ENCODE data around the gene DPP7.

The DPP7 gene

GRCh38 chr9:137147793-137148160 is 33.2 kb upstream of the DPP7 start:
- H3K27ac ChIP-seq (ENCODE audit: low read length) = no peak overlapping the region
- no peak overlapping the region for H3K4me2 ChIP-seq (ENCODE audit: low read length)
- 0 out of 2 replicates have a peak, but pooled peaks cover 5% of the 10 kb centered on the region for H3K27me3 ChIP-seq (ENCODE audit: low read depth, low read length)
- H3K9me3 ChIP-seq (ENCODE audit: insufficient read depth, low read length) = no peaks in the 10 kb centered on the region
- no peaks in the 10 kb centered on the region for H4K20me1 ChIP-seq (ENCODE audit: insufficient read depth, low read length)
- H3K4me1 ChIP-seq (ENCODE audit: low read length) = peaks cover 21% of the 10 kb centered on the region
- H3K36me3 ChIP-seq (replicated peaks; ENCODE audit: low read depth, low read length) = no peaks in the 10 kb centered on the region
- TF ChIP-seq EZH2phosphoT487 (IDR thresholded peaks at IDR 0.05; ENCODE audit: low read depth) = no peak
- no peak for TF ChIP-seq CTCF (IDR thresholded peaks at IDR 0.05; ENCODE audit: low read depth, low read length)
- no peak overlapping the region for H2AFZ ChIP-seq (ENCODE audit: low read depth, low read length)
- no peaks in the 10 kb centered on the region for H3K79me2 ChIP-seq (ENCODE audit: low read length)
- H3K9ac ChIP-seq (ENCODE audit: low read length) = no peak overlapping the region
- H3K4me3 ChIP-seq (ENCODE audit: low read length) = no peak overlapping the region

GRCh38 chr9:137147091-137147792 is 32.7 kb upstream of the DPP7 start:
- no peak overlapping the region for H3K27ac ChIP-seq (ENCODE audit: low read length)
- H3K4me3 ChIP-seq (ENCODE audit: low read length) = no peak overlapping the region
- no peaks in the 10 kb centered on the region for H3K36me3 ChIP-seq (replicated peaks; ENCODE audit: low read depth, low read length)
- H3K27me3 ChIP-seq (ENCODE audit: low read depth, low read length) = 0 out of 2 replicates have a peak, but pooled peaks cover 10% of the 10 kb centered on the region
- H4K20me1 ChIP-seq (ENCODE audit: insufficient read depth, low read length) = no peaks in the 10 kb centered on the region
- no peak overlapping the region for H2AFZ ChIP-seq (ENCODE audit: low read depth, low read length)
- H3K4me2 ChIP-seq (ENCODE audit: low read length) = no peak overlapping the region
- no peaks in the 10 kb centered on the region for H3K79me2 ChIP-seq (ENCODE audit: low read length)
- H3K4me1 ChIP-seq (ENCODE audit: low read length) = peaks cover 21% of the 10 kb centered on the region
- TF ChIP-seq EZH2phosphoT487 (IDR thresholded peaks at IDR 0.05; ENCODE audit: low read depth) (no peak), CTCF (IDR thresholded peaks at IDR 0.05; ENCODE audit: low read depth, low read length) (no peak)
- no peaks in the 10 kb centered on the region for H3K9me3 ChIP-seq (ENCODE audit: insufficient read depth, low read length)
- no peak overlapping the region for H3K9ac ChIP-seq (ENCODE audit: low read length)

- Histone ChIP-seq H3K36me3 (replicated peaks; ENCODE audit: low read depth, low read length) (no peaks in the 10 kb centered on the region), H3K4me1 (ENCODE audit: low read length) (peaks cover 14% of the 10 kb centered on the region), H3K9ac (ENCODE audit: low read length) (no peak overlapping the region), H3K9me3 (ENCODE audit: insufficient read depth, low read length) (no peaks in the 10 kb centered on the region), H4K20me1 (ENCODE audit: insufficient read depth, low read length) (no peaks in the 10 kb centered on the region), H3K27me3 (ENCODE audit: low read depth, low read length) (0 out of 2 replicates have a peak, but pooled peaks cover 12% of the 10 kb centered on the region), H3K27ac (ENCODE audit: low read length) (no peak overlapping the region), H2AFZ (ENCODE audit: low read depth, low read length) (no peak overlapping the region), H3K4me2 (ENCODE audit: low read length) (no peak overlapping the region), H3K79me2 (ENCODE audit: low read length) (no peaks in the 10 kb centered on the region), H3K4me3 (ENCODE audit: low read length) (no peak overlapping the region)
- TF ChIP-seq CTCF (IDR thresholded peaks at IDR 0.05; ENCODE audit: low read depth, low read length) (no peak), EZH2phosphoT487 (IDR thresholded peaks at IDR 0.05; ENCODE audit: low read depth) (no peak)
These were observed 32.0 kb upstream of the DPP7 start for GRCh38 chr9:137146527-137146918.

- Histone ChIP-seq H3K9ac (ENCODE audit: low read length) (no peak overlapping the region), H3K4me3 (ENCODE audit: low read length) (no peak overlapping the region), H3K79me2 (ENCODE audit: low read length) (no peaks in the 10 kb centered on the region), H2AFZ (ENCODE audit: low read depth, low read length) (no peak overlapping the region), H3K4me1 (ENCODE audit: low read length) (peaks cover 11% of the 10 kb centered on the region), H3K27me3 (ENCODE audit: low read depth, low read length) (0 out of 2 replicates have a peak, but pooled peaks cover 13% of the 10 kb centered on the region), H3K27ac (ENCODE audit: low read length) (no peak overlapping the region), H3K4me2 (ENCODE audit: low read length) (no peak overlapping the region), H3K9me3 (ENCODE audit: insufficient read depth, low read length) (no peaks in the 10 kb centered on the region), H3K36me3 (replicated peaks; ENCODE audit: low read depth, low read length) (no peaks in the 10 kb centered on the region), H4K20me1 (ENCODE audit: insufficient read depth, low read length) (no peaks in the 10 kb centered on the region)
- TF ChIP-seq CTCF (IDR thresholded peaks at IDR 0.05; ENCODE audit: low read depth, low read length) (no peak), EZH2phosphoT487 (IDR thresholded peaks at IDR 0.05; ENCODE audit: low read depth) (no peak)
These were observed 31.4 kb upstream of the DPP7 start for GRCh38 chr9:137145731-137146526.
